ENCODE data around the gene SEMA3E. TPM values are rescaled to one million over a fixed set of nuclear protein-coding genes. Genes with fewer than 3 reads are reported as not detected.

SEMA3E gene
- total and polyA plus RNA-seq, 10 of the 15 experiments (the other 5 are each of a cell fraction or from before 2014, with no cell fraction given): 0.08 to 2.0 (median 0.82) TPM

GRCh38 chr7:83457022-83457892 is 191.7 kb downstream of the SEMA3E start:
- Histone ChIP-seq H3K9ac (ENCODE audit: control insufficient read depth, insufficient read depth, low read length) (no peak overlapping the region), H2AFZ (ENCODE audit: control insufficient read depth, low read depth, low read length) (no peak overlapping the region; the same call in none of the 2 replicates), H3K4me1 (ENCODE audit: control insufficient read depth, insufficient read depth, low read length) (no peaks in the 10 kb centered on the region), H3K27ac (ENCODE audit: control insufficient read depth, insufficient read depth) (no peak overlapping the region), H3K9me3 (replicated peaks; ENCODE audit: control insufficient read depth, insufficient read depth, low read length) (no peaks in the 10 kb centered on the region), H3K79me2 (ENCODE audit: control insufficient read depth, insufficient read depth, low read length) (no peaks in the 10 kb centered on the region), H4K20me1 (ENCODE audit: control insufficient read depth, insufficient read depth) (no peaks in the 10 kb centered on the region), H3K36me3 (ENCODE audit: control insufficient read depth in 2 of 2, insufficient read depth in 2 of 2, low read length in 1 of 2) (no peaks in the 10 kb centered on the region), H3K4me2 (ENCODE audit: control insufficient read depth, insufficient read depth) (peak overlapping the region; percentile 4; the same call in 1 of the 2 replicates), H3K4me3 (no peak overlapping the region), H3K27me3 (replicated peaks in 1 of 2; ENCODE audit: control insufficient read depth in 2 of 2, insufficient read depth in 2 of 2, low read length in 1 of 2) (no peaks in the 10 kb centered on the region)
- intact Hi-C loops (cut with micrococcal nuclease; ENCODE audit: unreplicated experiment): no loop called here
- in situ Hi-C loops (cut with MboI): no loop called here
- ChIA-PET SMC1A (ENCODE audit: uncharacterized antibody, unreplicated experiment) (interaction anchor here (0.8 to 1.6 kb wide), 3 partner anchors 10 to 55 kb away, joined by 3 to 4 read pairs (median 3); no protein-coding TSS in a partner anchor), POLR2A (no interaction called here), CTCF (no interaction called here), RAD21 (ENCODE audit: unreplicated experiment) (no interaction called here)
- no TSS peak for BruUV-seq (replicated peaks)
- ATAC-seq (peak; percentile 83), FAIRE-seq (no peak), DNase-seq (ENCODE audit: low read depth, low spot score) (no peak)
- TF ChIP-seq SMARCA5 (IDR thresholded peaks at IDR 0.05) (no peak), MEF2B (IDR thresholded peaks at IDR 0.05; ENCODE audit: partially characterized antibody, poor library complexity, severe bottlenecking) (peak; percentile 31), JUNB (IDR thresholded peaks at IDR 0.05) (0 out of 2 replicates have a peak, but pooled peaks have one; percentile 18), EZH2 (IDR thresholded peaks at IDR 0.05; ENCODE audit: borderline replicate concordance, control insufficient read depth, low read depth, low read length) (no peak), ATF2 (IDR thresholded peaks at IDR 0.05; ENCODE audit: low read length) (0 out of 2 replicates have a peak, but pooled peaks have one; percentile 17), MEF2A (IDR thresholded peaks at IDR 0.05; ENCODE audit: insufficient read depth, low read depth, low read length) (peak; percentile 82; the same call in 1 of the 2 replicates)
- WGBS (ENCODE audit: insufficient coverage, insufficient replicate concordance, low lambda C conversion rate, missing lambda C conversion rate): 35% methylated on average over 5 of the region's 5 CpGs

Data from GM12878 (cell line).